Glutamatergic neuron (in vitro differentiated cells): ENCODE data around the gene CYBRD1. TPM values are rescaled to one million over a fixed set of nuclear protein-coding genes. Genes with fewer than 3 reads are reported as not detected.
"Not testable (repeated sequence)": the region's sequence is repeated elsewhere in the genome, so short reads cannot be mapped to it uniquely, and the experiment has no call there.

Experiments
- DNase-seq: peaks from one replicate; pipeline ENCODE4 v3.0.0; 2022
- H3K27ac Mint-ChIP-seq: one replicate; pipeline ENCODE4 v1.8.0; 2020; ENCODE audit warnings: mild to moderate bottlenecking, mixed read lengths, inconsistent platforms; ENCODE audit not compliant: unreplicated experiment
- H3K27me3 Mint-ChIP-seq: one replicate; pipeline ENCODE4 v1.8.0; 2020; ENCODE audit warnings: mild to moderate bottlenecking, moderate library complexity, mixed read lengths, inconsistent platforms; ENCODE audit not compliant: unreplicated experiment
- H3K36me3 Mint-ChIP-seq: one replicate; pipeline ENCODE4 v1.8.0; 2020; ENCODE audit warnings: mild to moderate bottlenecking, mixed read lengths, inconsistent platforms; ENCODE audit not compliant: unreplicated experiment
- H3K4me1 Mint-ChIP-seq: one replicate; pipeline ENCODE4 v1.8.0; 2020; ENCODE audit warnings: mild to moderate bottlenecking, low read depth, mixed read lengths, inconsistent platforms; ENCODE audit not compliant: unreplicated experiment
- H3K4me3 Mint-ChIP-seq: one replicate; pipeline ENCODE4 v1.8.0; 2020; ENCODE audit warnings: mild to moderate bottlenecking, mixed read lengths, inconsistent platforms; ENCODE audit not compliant: unreplicated experiment
- H3K9me3 Mint-ChIP-seq: one replicate; pipeline ENCODE4 v1.8.0; 2020; ENCODE audit warnings: mild to moderate bottlenecking, moderate library complexity, mixed read lengths, inconsistent platforms; ENCODE audit not compliant: unreplicated experiment
- total RNA-seq: library from RNA; stranded (reverse); fragmentation: NEBNext Ultra II Directional; extraction: Animal tissue kit (Norgen Biotek cat#: 25700); gene quantifications from one replicate; pipeline ENCODE4 v1.2.1, GENCODE V29; 2021; ENCODE audit not compliant: unreplicated experiment
- TF ChIP-seq, protein P1 (sequence below): fragments of 200-600 bp; sonication (generic); IDR thresholded peaks from one replicate; pipeline ENCODE4 v1.5.0; 2021; ENCODE audit not compliant: partially characterized antibody, unreplicated experiment

Gene CYBRD1
- total RNA-seq, 1 donor from 2014 or later, result 0.54 TPM

- DNase-seq, result no peak
- no peaks in the 10 kb centered on the region for H3K4me1 Mint-ChIP-seq
- H3K36me3 Mint-ChIP-seq, result no peaks in the 10 kb centered on the region
- no peak overlapping the region for H3K27ac Mint-ChIP-seq
- no peak overlapping the region for H3K4me3 Mint-ChIP-seq
- H3K27me3 Mint-ChIP-seq, result no peaks in the 10 kb centered on the region
- TF ChIP-seq, protein P1, sequence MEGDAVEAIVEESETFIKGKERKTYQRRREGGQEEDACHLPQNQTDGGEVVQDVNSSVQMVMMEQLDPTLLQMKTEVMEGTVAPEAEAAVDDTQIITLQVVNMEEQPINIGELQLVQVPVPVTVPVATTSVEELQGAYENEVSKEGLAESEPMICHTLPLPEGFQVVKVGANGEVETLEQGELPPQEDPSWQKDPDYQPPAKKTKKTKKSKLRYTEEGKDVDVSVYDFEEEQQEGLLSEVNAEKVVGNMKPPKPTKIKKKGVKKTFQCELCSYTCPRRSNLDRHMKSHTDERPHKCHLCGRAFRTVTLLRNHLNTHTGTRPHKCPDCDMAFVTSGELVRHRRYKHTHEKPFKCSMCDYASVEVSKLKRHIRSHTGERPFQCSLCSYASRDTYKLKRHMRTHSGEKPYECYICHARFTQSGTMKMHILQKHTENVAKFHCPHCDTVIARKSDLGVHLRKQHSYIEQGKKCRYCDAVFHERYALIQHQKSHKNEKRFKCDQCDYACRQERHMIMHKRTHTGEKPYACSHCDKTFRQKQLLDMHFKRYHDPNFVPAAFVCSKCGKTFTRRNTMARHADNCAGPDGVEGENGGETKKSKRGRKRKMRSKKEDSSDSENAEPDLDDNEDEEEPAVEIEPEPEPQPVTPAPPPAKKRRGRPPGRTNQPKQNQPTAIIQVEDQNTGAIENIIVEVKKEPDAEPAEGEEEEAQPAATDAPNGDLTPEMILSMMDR, result no peak
- H3K9me3 Mint-ChIP-seq, result no peaks in the 10 kb centered on the region
These were observed 34.4 kb upstream of the CYBRD1 start for GRCh38 chr2:171487803-171488259.

GRCh38 chr2:171490577-171490976, 31.7 kb upstream of the CYBRD1 start:
- no peak overlapping the region for H3K4me3 Mint-ChIP-seq
- no peaks in the 10 kb centered on the region for H3K36me3 Mint-ChIP-seq
- TF ChIP-seq, protein P1, result no peak

GRCh38 chr2:171491292-171491691, 31.0 kb upstream of the CYBRD1 start:
- no peak for DNase-seq
- Mint-ChIP-seq H3K36me3 (no peaks in the 10 kb centered on the region), H3K27ac (no peak overlapping the region), H3K27me3 (no peaks in the 10 kb centered on the region), H3K4me3 (no peak overlapping the region), H3K9me3 (no peaks in the 10 kb centered on the region), H3K4me1 (no peaks in the 10 kb centered on the region)
- TF ChIP-seq, protein P1, result no peak

More at GRCh38 chr2:171490577-171490976, 31.7 kb upstream of the CYBRD1 start:
- no peak for DNase-seq
- no peaks in the 10 kb centered on the region for H3K4me1 Mint-ChIP-seq
- H3K27me3 Mint-ChIP-seq, result no peaks in the 10 kb centered on the region
- no peak overlapping the region for H3K27ac Mint-ChIP-seq
- H3K9me3 Mint-ChIP-seq, result no peaks in the 10 kb centered on the region

GRCh38 chr2:171492664-171493063, 29.6 kb upstream of the CYBRD1 start:
- Mint-ChIP-seq H3K27me3 (no peaks in the 10 kb centered on the region), H3K9me3 (no peaks in the 10 kb centered on the region), H3K4me3 (no peak overlapping the region), H3K27ac (no peak overlapping the region), H3K4me1 (no peaks in the 10 kb centered on the region), H3K36me3 (no peaks in the 10 kb centered on the region)
- no peak for DNase-seq
- TF ChIP-seq, protein P1, result no peak

DNA sequence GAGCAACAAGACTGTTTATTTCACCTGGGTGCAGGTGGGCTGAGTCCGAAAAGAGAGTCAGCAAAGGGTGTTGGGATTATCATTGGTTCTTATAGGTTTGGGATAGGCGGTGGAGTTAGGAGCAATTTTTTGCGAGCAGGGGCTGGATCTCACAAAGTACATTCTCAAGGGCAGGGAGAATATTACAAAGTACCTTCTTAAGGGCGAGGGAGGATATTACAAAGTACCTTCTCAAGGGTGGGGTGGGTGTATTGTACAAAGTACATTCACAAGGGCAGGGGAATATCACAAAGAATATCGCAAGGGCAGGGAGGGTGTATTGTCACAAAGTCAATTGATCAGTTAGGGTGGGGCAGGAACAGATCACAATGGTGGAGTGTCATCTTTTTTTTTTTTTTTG, 24.6 kb upstream of the CYBRD1 start:
- DNase-seq, H3K27me3 Mint-ChIP-seq, H3K36me3 Mint-ChIP-seq, H3K4me1 Mint-ChIP-seq, H3K9me3 Mint-ChIP-seq, H3K27ac Mint-ChIP-seq, H3K4me3 Mint-ChIP-seq: not testable (repeated sequence)
